GM12872 (cell line): ENCODE data around the gene PCNX3.

Source experiments
- CTCF ChIP-seq: IDR thresholded peaks from 3 replicates; pipeline ENCODE4 v1.5.1; 2011; ENCODE audit warnings: low read depth, mild to moderate bottlenecking, low read length, moderate library complexity; ENCODE audit not compliant: insufficient read depth

PCNX3 gene

GRCh38 chr11:65615229-65615949 lies at the start of gene PCNX3:
PCNX3 (plus strand) TSS chr11:65615776; CDS start chr11:65616312, 536 bp downstream.
- no peak for TF ChIP-seq CTCF

- no peak for TF ChIP-seq CTCF
Observed at GRCh38 chr11:65569164-65569972, 46.2 kb upstream of the PCNX3 start.

GRCh38 chr11:65569973-65570918 lies 45.3 kb upstream of the PCNX3 start, which contains the start of gene ZNRD2:
ZNRD2 (plus strand) TSS chr11:65570477; CDS start chr11:65570492, 15 bp downstream.
- TF ChIP-seq CTCF = peak; percentile 71

- TF ChIP-seq CTCF = no peak
Observed at GRCh38 chr11:65571420-65571819, 44.2 kb upstream of the PCNX3 start.

- peak; percentile 33; the same call in 1 of the 3 replicates for TF ChIP-seq CTCF
Observed at GRCh38 chr11:65571940-65572339, 43.6 kb upstream of the PCNX3 start.

- no peak for TF ChIP-seq CTCF
Observed at GRCh38 chr11:65572356-65573051, 43.1 kb upstream of the PCNX3 start, which contains the start of gene FAM89B. FAM89B (plus strand) TSS chr11:65572538; CDS start chr11:65572670, 132 bp downstream.
